NCI-H146 treated with DMSO at 0.1 percent for 48 hours (cell line): ENCODE results near the gene NHSL1.

Experiments used
- DNase-seq: peaks from one replicate; lab custom pipeline; 2025; ENCODE audit not compliant: unreplicated experiment; lab: John Stamatoyannopoulos, UW

The NHSL1 gene

GRCh38 chr6:138523347-138524210 lies 24.3 kb upstream of the NHSL1 start:
- no peak for DNase-seq

GRCh38 chr6:138522611-138523010 lies 23.3 kb upstream of the NHSL1 start:
- DNase-seq, result no peak

DNA sequence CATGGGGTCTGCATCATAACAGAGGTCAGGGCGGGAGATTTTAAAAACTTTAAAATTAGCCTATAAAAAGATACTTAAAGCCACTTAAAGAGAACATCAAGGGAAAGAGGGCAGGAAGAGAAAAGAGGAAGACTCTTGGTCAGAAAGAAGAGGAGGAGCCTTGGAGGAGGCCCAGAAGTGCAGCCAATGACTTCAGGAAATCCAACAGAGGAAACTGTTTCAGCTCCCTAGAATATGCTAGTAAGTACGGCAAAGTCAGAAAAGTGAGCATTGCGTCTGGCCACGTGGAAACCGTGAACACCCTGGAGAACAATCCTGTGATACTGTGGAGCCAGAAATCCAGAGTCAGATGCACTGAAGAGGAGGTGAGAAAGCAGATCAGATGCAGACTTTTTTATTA lies 22.5 kb upstream of the NHSL1 start:
- no peak for DNase-seq

DNA sequence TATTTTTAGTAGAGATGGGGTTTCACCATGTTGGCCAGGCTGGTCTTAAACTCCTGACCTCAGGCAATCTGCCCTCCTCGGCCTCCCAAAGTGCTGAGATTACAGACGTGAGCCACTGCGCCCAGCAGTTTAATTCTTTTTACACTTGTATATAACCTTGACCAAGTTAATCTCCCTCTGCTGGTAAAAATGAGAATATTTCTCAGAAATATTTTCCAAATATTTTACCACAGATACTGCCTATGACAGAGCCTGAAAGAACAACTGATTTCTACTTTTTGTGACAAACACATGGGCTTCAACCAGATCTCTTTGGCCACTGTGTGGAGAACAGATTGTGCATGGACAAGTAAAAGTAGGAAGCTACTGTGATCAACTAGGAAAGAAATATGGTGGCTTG lies 21.2 kb upstream of the NHSL1 start:
- no peak for DNase-seq

DNA sequence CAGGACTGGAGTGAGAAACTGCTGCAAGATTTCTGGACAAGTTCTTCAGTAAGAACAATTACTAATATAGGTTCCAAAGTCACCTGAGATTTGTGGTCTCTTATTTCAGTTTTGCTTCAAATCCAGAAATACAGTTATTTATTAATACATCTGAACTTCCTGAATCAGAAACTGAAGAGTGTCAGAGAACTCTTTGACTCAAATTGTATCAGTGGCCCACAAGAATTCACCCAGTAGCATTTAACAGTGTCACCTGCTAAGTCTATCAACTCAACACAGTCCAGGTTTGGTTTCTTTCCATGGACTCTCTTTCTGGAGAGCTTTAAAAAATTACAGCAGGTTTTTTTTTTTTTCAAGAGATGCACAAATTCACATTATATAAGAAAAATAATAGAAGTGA lies 18.8 kb upstream of the NHSL1 start:
- no peak for DNase-seq

- DNase-seq, result no peak
Measured at GRCh38 chr6:138517635-138518034, 18.3 kb upstream of the NHSL1 start.

GRCh38 chr6:138515657-138516248 lies 16.5 kb upstream of the NHSL1 start:
- no peak for DNase-seq

GRCh38 chr6:138514860-138515540 lies 15.7 kb upstream of the NHSL1 start:
- no peak for DNase-seq

DNA sequence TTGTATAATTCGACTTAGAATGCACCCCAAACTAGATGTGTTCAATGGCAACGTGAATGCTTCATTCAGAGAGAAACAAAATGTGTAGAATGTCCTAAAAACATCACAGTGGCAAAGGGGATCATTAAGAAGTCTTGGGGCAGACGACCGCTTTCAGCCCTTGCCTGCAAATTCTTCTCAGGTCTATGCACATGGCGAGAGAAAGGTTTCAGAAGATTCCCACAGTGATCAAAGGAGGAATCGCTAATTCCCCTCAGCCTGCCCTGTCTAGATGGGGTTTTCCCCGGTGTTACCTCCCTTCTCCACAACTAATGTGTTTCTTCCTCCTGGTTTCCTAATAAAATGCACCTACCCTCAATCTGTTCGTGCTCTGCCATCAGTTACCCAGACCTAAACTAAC lies 13.3 kb upstream of the NHSL1 start:
- no peak for DNase-seq

DNA sequence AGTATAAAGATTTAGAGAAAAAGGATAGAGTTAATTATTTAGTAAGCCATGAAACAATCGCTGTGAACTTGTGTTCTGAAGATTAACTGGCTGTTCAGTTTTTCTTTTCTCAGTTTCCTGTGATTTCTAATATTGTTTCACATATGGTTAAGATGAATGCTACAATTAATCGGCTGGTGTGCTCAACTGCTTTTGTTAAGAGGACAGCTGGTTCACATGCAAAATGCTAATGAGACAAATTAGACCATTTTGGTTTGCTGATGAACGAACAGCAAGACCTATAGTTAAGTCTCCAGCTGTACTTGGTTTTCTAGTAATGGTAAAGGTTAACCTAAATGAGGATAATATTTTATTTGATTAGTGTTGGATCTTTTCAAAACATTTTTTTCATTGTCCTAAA lies 10.8 kb upstream of the NHSL1 start:
- DNase-seq, result peak; percentile 45

- peak; percentile 79 for DNase-seq
Measured at GRCh38 chr6:138509371-138509770, 10.1 kb upstream of the NHSL1 start.

DNA sequence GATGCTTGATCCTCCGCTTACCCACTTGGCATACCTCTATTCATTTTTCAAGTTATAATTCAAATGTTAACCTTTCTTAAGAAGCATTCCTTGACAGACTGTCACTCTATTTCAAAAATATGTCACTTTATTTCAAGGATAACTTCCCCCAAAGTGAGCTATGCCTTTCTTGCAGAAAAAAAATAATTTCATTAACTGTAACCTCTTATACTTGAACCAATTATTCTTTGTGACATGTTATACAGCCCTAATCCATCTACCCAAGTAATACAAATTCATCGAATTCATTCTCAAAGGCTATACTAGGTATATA lies 9.3 kb upstream of the NHSL1 start:
- no peak for DNase-seq

GRCh38 chr6:138507977-138508675 lies 8.8 kb upstream of the NHSL1 start:
- no peak for DNase-seq

- DNase-seq, result no peak
Measured at GRCh38 chr6:138504764-138505689, 5.7 kb upstream of the NHSL1 start.

DNA sequence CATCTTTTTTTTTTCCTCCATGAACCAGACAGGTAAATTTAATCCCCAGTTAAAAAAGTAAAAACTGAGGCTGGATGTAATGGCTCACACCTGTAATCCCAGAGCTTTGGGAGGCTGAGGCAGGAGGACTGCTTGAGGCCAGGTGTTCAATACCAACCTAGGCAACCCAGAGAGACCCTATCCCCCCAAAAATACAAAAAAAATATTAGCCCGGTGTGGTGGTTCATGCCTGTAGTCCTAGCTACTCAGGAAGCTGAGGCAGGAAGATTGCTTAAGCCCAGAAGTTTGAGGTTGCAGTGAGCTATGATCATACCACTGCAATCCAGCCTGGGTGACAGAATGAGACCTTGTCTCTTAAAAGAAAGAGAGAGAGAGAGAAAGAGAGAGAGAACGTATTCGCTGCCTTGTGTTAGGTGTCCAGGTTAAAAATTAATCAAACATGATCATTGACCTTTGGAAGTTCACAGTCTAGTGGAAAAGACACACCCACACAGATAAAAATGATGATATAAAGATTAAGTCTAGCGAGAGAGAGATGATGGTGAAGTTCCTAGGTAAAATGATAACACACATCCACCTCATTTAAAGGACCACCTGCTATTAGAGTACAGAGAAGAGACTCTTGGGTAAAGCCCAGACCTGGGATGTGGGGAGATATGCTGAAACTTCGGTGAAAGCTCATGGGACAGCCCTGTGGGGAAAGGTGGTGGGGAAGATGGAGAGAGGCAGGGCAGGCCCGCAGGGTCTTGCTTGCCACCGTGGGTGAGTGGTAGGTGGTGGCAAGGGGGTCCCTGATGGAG lies 4.8 kb upstream of the NHSL1 start:
- DNase-seq, result no peak

GRCh38 chr6:138502546-138502945 lies 3.3 kb upstream of the NHSL1 start:
- no peak for DNase-seq

- DNase-seq, result no peak
Measured at GRCh38 chr6:138500867-138501446, 1.7 kb upstream of the NHSL1 start.

DNA sequence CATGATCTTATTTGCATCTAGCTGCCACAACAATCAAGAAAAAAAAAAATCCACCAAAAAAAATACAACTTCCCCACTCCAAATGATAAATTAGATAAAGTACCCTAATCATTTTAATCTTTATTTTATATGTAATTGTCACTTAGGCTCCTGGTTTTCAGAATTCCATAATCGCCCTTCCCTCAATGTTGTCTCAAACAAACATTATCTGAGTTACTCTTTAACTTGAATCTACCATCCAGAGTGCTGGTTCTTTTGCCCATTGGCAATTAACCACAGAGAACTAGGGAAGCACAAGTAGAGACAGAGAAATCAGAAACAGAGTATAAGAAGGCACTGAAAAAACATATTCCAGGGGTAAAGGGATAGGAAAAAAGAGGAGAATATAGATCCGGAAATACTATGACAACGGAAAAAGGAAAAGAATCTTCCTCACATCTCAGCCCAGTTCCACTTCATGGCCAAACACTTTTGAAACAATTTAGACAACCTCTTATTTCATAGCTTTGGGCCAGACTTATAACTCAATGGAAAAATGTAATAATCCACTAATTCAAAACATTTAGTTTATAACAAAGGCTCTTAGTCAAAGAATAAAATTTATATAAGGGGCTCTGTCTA lies 861 bp upstream of the NHSL1 start:
- no peak for DNase-seq
